Measurements from ENCODE around the gene AGPAT4. TPM values are rescaled to one million over a fixed set of nuclear protein-coding genes. Genes with fewer than 3 reads are reported as not detected.
A peak's percentile ranks its signal among the peaks of the same experiment; 100 is the strongest.

Gene AGPAT4
- total RNA-seq, 2 experiments from 2014 or later: 1.9 to 2.5 TPM

DNA sequence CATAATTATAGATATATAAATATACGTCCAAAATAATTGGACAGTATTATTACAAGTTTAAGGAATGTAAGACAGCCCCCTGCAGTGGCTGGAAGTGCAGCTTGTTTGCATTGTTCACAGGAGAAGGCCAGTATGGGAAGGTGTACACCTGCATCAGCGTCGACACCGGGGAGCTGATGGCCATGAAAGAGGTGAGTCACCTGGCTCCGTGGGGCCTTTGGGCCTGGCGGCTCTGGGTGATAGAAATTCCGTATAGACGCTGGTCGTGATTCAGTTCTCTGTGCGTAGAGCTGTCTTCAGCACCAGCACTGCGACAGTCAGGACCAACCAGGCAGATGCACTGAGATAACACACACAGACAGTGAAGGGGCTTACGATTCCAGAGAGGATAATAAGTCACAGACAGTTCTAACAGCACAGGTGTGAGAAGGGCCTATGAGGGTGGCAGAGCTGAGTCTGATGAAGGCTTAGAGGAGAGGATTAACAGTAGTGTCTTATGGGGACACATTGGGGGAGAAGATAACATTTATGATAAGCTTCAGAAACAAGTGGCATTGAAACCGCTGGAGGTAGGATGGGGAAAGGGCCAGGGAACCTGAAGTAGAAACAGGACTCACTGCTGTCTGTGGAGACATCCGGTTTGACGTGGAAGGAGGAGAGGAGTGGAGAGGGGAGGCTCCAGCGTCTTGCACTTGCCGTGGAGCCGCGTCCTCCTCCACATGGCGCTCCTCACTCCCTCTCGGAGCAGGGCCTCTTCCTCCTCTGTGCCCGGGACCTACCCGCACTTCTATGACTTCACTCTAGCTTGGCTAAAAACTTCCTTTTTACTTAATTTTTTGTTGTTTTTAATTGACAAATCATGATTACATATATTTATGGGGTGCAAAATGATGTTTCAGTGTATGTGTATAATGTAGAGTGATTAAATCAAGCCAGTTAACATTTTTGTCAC lies 165.8 kb downstream of the AGPAT4 start:
- Mint-ChIP-seq H3K4me1 (peaks cover 20% of the 10 kb centered on the region), H3K9me3 (no peaks in the 10 kb centered on the region), H3K27ac (no peak overlapping the region), H3K4me3 (no peak overlapping the region), H3K27me3 (no peaks in the 10 kb centered on the region), H3K36me3 (peaks cover 44% of the 10 kb centered on the region)
- no peak for DNase-seq

DNA sequence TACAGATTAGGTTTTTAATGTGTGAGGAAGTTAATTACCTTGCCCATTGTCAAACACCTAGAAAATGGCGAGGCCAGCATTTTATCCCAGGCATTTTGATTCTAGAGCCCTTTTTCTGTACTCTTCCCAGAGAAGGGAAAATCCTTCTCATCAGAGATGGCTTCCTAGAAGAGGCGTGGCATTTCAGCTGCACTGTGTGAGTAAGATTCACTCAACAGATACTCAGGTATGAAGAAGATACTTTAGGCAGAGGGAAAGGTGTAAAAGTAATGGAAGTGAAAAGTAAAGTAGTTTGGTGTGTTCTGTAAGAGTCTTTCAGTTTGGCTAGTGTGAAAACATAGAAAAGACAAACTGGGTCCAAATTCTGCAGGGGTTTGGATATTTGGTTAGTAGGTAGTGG lies 168.5 kb downstream of the AGPAT4 start:
- H3K36me3 Mint-ChIP-seq: peaks cover 31% of the 10 kb centered on the region

DNA sequence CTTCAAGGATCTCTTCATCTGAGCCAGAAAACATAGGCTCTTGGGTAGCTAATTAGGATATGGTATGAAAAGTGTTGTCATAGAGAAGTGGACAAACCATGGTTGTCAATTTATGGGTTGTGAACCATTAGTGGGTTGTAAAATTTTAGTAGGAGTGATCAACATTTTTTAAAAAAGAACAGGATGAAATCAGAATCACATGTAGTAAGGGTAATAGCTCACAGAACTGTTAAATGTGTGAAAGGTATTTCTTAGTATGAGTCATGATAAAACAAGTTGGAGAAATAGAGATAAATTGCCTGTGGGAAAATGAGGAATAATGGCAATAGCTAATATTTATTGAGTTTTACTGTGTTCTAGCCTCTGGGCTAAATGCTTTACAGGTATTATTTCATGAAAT lies 168.9 kb downstream of the AGPAT4 start:
- H3K36me3 Mint-ChIP-seq: peaks cover 27% of the 10 kb centered on the region
- no peaks in the 10 kb centered on the region for H3K27me3 Mint-ChIP-seq
- H3K27ac Mint-ChIP-seq: peak overlapping the region; percentile 62

More for the DNA sequence above, 168.5 kb downstream of the AGPAT4 start:
- Mint-ChIP-seq H3K27ac (no peak overlapping the region), H3K27me3 (no peaks in the 10 kb centered on the region), H3K4me1 (peaks cover 5% of the 10 kb centered on the region), H3K9me3 (no peaks in the 10 kb centered on the region), H3K4me3 (no peak overlapping the region)
- no peak for DNase-seq

DNA sequence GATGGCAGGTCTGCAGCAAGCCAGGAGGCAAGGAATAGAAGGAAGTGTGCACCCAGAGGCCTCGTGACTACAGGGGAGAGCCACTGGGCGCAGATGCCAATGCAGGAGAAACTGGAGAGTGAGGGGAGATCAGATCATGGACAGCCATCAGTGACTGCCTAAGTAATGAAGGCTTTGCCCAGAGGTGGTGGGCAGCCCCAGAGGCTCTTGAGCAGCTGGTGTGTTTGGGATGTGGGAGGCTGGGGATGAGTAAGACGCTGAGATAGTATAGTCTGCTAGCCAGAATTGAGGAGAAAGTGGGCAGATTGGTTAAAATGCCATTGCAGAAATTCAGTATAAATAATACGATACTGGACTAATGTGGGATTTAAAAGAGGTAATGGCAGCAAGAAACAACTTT lies 170.4 kb downstream of the AGPAT4 start:
- H3K27ac Mint-ChIP-seq: peak overlapping the region; percentile 30
- no peaks in the 10 kb centered on the region for H3K27me3 Mint-ChIP-seq
- DNase-seq: no peak
- H3K36me3 Mint-ChIP-seq: peaks cover 22% of the 10 kb centered on the region
- no peak overlapping the region for H3K4me3 Mint-ChIP-seq
- H3K9me3 Mint-ChIP-seq: no peaks in the 10 kb centered on the region
- H3K4me1 Mint-ChIP-seq: peaks cover 3% of the 10 kb centered on the region

More for the DNA sequence above, 168.9 kb downstream of the AGPAT4 start:
- Mint-ChIP-seq H3K9me3 (no peaks in the 10 kb centered on the region), H3K4me3 (no peak overlapping the region), H3K4me1 (peaks cover 3% of the 10 kb centered on the region)
- no peak for DNase-seq

DNA sequence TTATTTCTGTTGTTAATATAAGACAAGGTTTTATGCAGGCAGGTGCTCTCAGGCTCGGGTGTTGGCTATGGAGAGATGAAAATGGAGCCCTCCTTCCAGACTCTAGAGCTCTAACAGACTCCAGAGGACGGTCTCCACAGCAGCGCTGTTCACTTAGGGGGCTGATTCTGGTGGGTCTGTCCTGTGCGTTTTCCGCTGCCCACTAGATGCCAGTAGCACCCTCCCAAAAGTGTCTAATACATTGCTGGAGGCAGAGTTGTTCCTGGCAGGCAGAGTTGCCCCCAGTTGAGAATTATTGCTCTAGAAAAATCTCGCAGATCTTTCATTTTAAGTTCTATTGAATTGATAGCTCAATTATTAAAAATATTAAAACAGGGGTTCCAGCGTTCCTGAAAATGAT lies 172.3 kb downstream of the AGPAT4 start:
- Mint-ChIP-seq H3K27me3 (no peaks in the 10 kb centered on the region), H3K9me3 (no peaks in the 10 kb centered on the region), H3K36me3 (peaks cover 17% of the 10 kb centered on the region), H3K4me3 (no peak overlapping the region), H3K4me1 (peaks cover 3% of the 10 kb centered on the region), H3K27ac (no peak overlapping the region)
- no peak for DNase-seq

DNA sequence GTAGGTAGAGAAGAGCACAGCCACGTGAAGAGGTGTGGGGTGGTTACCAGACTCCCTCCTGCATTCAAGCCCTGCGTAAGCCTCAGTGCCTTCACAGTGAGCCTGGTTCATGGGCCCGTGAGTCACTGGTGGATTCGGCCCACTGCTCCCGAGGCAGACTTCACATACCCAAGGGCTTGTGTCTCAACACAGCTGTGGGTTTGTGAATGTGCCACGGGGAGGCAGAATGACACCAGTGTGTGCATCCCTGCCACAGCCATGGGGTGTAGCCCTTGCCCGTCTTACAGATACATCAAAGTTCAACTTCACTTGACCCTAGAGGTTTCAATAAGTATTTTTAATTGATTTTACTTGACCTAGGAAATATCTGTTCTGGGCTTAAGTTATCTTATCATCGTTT lies 173.8 kb downstream of the AGPAT4 start:
- Mint-ChIP-seq H3K9me3 (no peaks in the 10 kb centered on the region), H3K4me3 (no peak overlapping the region), H3K4me1 (peaks cover 3% of the 10 kb centered on the region), H3K36me3 (peaks cover 20% of the 10 kb centered on the region), H3K27ac (no peak overlapping the region), H3K27me3 (no peaks in the 10 kb centered on the region)
- DNase-seq: no peak

DNA sequence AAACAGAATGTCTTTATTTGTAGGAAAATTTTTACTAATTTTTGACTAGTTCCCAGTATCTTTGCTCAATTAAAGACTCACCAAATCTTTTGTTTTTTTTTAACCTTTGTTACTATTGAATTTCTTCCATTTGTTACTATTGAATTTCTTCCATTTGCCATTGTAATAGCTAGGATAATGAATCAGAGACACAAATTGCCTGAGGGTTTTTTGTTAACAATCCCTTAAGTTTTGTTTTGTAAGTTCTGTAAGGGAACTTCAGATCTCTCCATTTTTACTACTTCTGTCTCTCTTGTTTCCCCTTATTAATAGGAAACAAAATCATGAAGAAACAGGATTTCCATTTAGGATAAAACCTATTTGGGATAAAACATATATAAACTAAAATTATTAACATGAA lies 177.9 kb downstream of the AGPAT4 start:
- Mint-ChIP-seq H3K9me3 (no peaks in the 10 kb centered on the region), H3K36me3 (peaks cover 14% of the 10 kb centered on the region), H3K4me1 (no peaks in the 10 kb centered on the region), H3K4me3 (no peak overlapping the region), H3K27me3 (no peaks in the 10 kb centered on the region), H3K27ac (no peak overlapping the region)
- no peak for DNase-seq

DNA sequence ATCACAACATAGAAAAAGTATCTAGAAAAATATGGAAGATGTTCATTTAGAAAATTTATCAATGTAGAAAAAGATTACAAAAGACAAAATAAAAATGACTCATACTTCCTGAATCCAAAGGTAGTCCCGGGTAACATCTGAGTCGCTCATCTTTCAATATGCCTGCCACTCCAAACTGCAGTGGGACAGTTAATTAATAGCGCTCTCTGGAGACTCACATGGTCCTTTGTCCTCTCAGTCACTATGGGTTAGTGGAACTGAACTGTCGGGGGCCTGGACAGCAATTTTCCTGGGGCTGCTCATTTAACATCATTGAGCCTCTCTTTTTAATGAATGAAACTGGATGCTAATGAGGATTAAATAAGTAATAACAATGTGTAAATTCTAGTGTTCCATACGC lies 178.9 kb downstream of the AGPAT4 start:
- Mint-ChIP-seq H3K4me1 (no peaks in the 10 kb centered on the region), H3K9me3 (no peaks in the 10 kb centered on the region), H3K27ac (no peak overlapping the region), H3K27me3 (no peaks in the 10 kb centered on the region), H3K4me3 (no peak overlapping the region), H3K36me3 (peaks cover 14% of the 10 kb centered on the region)
- no peak for DNase-seq

DNA sequence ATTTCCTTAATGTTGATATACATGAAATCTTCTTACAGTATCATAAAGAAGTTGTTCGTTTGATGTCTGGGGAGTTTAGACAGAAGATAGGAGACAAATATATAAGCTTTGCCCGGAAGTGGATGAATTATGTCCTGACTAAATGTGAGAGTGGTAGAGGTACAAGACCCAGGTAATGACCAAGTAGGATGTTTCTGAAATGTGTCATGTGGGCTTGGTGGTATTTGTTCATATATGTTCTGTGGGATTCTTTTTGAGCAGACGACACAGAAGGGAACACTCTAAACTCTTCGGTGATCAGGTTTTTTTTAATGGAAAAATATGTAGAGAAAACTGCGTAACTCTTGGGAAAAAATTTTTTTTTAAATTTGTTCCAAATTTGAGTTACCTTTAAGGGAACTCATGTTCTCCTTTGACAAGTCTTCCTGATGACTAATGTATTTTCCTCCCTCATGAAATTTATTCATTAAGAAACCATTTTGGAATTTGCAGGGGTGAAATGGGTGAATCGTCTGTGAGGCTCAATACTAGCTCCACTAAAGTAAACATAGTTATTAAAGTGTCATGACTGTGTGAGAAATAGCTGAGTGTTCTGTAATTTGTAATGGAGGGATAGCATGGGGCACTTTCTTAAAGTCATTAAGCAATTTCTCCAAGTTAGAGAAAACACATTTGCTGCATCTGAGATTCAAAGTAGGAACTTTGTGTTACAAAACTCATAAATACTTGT lies 181.7 kb downstream of the AGPAT4 start:
- no peak overlapping the region for H3K4me3 Mint-ChIP-seq
- H3K9me3 Mint-ChIP-seq: no peaks in the 10 kb centered on the region
- H3K27me3 Mint-ChIP-seq: no peaks in the 10 kb centered on the region
- no peaks in the 10 kb centered on the region for H3K4me1 Mint-ChIP-seq
- no peak for DNase-seq
- H3K27ac Mint-ChIP-seq: no peak overlapping the region
- peaks cover 12% of the 10 kb centered on the region for H3K36me3 Mint-ChIP-seq

DNA sequence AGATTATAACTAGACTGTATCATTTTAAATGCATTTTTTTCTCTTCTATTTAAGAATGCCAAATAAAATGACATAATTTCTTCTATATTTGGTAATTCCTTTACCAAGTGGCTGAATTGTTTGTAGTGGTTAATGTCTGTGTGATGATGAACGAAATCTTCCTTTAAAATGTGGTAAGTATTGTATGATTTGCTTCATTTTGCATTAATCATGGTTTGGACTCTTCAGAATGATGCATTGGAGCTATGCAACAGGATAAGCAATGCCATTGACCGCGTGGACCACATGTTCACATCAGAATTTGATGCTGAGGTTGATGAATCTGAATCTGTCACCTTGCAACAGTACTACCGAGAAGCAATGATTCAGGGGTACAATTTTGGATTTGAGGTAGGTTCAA lies 182.7 kb downstream of the AGPAT4 start:
- Mint-ChIP-seq H3K36me3 (peaks cover 11% of the 10 kb centered on the region), H3K4me3 (no peak overlapping the region), H3K4me1 (no peaks in the 10 kb centered on the region), H3K27ac (no peak overlapping the region), H3K27me3 (no peaks in the 10 kb centered on the region), H3K9me3 (no peaks in the 10 kb centered on the region)
- no peak for DNase-seq

DNA sequence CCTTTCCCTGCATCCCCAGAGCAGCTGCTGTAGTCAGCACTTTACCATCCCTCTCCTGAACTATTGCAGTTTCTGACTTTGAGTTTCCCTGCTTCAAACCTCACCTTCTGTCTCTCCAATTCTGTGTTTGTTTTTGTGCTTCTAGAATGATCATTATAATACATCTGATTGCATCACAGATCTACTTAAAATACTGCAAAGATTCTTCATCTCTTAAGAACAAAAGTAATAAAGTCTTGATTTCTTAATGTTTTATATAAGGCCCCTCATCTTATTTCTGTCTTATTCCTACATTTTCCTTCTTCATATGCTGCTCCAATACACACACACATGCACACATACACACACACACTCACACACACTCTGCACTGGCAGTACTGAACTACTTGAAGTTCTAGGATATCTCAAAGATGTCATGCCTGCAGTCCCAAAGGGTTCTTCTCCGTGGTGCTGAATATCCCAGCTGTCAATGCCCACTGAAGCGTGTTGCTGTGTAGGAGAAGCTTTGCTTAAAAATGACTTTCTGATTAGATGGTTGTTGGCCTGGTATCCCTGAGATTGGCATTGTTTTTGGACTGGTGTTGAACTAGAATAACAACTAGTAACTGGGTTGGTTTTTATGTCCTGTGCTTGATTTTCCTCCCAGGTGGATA lies 185.1 kb downstream of the AGPAT4 start:
- H3K9me3 Mint-ChIP-seq: no peaks in the 10 kb centered on the region
- DNase-seq: no peak
- H3K27me3 Mint-ChIP-seq: no peaks in the 10 kb centered on the region
- H3K27ac Mint-ChIP-seq: no peak overlapping the region
- H3K36me3 Mint-ChIP-seq: peaks cover 19% of the 10 kb centered on the region
- no peaks in the 10 kb centered on the region for H3K4me1 Mint-ChIP-seq
- H3K4me3 Mint-ChIP-seq: no peak overlapping the region

DNA sequence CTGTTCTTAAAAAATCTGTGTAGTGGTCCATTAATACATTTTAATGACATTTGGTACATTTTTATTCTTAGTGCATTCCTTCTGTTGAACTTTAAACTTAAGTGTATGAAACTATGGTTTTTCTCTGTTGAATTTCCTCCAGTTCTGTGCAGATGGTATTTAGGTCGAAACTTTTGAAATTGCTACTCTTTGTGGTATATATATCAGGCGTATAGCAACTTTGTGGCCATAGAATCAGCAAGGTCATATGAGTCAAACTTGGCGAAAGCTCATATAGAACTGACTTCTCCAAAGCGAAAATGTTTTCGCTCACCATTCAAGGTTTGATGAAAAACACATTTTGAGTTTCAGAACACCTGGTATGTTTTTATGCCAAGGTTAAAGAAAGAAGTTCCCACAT lies 188.6 kb downstream of the AGPAT4 start:
- Mint-ChIP-seq H3K4me1 (no peaks in the 10 kb centered on the region), H3K36me3 (peaks cover 14% of the 10 kb centered on the region), H3K27ac (no peak overlapping the region), H3K9me3 (no peaks in the 10 kb centered on the region), H3K4me3 (no peak overlapping the region), H3K27me3 (no peaks in the 10 kb centered on the region)
- no peak for DNase-seq

DNA sequence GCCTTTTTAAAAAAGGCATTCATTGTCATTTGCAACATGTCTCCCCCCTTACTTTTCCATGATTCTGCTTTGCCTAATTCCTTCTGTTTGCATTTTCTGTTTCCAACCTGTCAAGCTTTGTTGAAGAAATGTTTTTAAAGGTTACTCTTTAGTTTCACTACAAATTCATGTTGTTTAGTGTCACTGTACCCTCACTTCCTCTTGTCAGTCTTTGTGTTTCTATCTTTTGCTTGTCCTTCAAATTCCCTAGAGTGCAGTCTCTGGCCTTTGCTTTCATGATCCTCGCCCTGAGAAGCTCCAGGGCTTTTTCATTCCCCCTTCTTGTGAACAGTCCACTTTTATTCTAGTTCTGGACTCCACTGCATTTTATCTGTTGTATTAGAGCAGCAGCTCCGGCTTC lies 191.6 kb downstream of the AGPAT4 start:
- DNase-seq: no peak
- Mint-ChIP-seq H3K36me3 (peaks cover 18% of the 10 kb centered on the region), H3K4me1 (peaks cover 6% of the 10 kb centered on the region), H3K27me3 (no peaks in the 10 kb centered on the region), H3K9me3 (no peaks in the 10 kb centered on the region), H3K27ac (no peak overlapping the region), H3K4me3 (no peak overlapping the region)

DNA sequence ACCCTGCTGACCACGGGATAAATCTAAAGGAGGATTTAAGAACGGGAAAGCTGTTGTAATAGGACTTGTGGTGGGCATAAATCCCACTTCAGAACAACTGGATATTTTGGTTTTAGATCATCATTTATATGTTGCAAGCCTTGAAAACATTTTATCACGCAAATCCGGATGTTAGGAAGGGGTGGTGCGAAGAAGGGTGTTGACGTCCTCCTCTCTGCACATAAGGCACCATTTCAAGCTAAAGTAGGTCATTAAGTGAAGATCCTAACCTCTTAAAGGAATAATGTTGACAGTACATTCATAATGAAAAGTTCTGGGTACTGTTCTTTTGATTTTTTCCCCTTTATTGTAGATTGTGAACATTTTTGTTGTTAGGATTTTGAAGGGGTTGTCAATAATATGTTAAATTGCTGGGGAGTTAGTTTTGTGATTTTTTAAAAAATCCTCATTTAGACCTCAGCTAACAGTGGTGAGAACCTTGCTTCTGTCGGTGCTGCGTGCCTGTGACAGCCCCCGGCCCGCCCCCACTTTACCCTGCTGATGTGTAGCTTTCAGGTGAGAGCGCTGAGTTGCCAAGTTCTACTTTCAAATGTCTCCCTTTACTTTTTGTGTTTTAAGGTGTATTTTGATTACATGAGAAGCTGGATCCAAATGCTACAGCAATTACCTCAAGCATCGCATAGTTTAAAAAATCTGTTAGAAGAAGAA lies 193.4 kb downstream of the AGPAT4 start:
- H3K4me3 Mint-ChIP-seq: no peak overlapping the region
- peaks cover 15% of the 10 kb centered on the region for H3K36me3 Mint-ChIP-seq
- no peaks in the 10 kb centered on the region for H3K9me3 Mint-ChIP-seq
- no peaks in the 10 kb centered on the region for H3K27me3 Mint-ChIP-seq
- H3K27ac Mint-ChIP-seq: no peak overlapping the region
- H3K4me1 Mint-ChIP-seq: peaks cover 6% of the 10 kb centered on the region
- DNase-seq: no peak
